Testis (tissue), 3 donors: ENCODE results near the gene AP1G1. TPM values are rescaled to one million over a fixed set of nuclear protein-coding genes. Genes with fewer than 3 reads are reported as not detected.
"Not testable (repeated sequence)": the region's sequence is repeated elsewhere in the genome, so short reads cannot be mapped to it uniquely, and the experiment has no call there.

Source experiments
- DNase-seq: peaks from one replicate; pipeline ENCODE4 v3.0.0-alpha.2; 2019
- H3K27ac ChIP-seq, 2 donors: fragments of 200-600 bp; sonication (generic); one replicate each; pipeline ENCODE4 v1.5.1; 2019
- H3K27me3 ChIP-seq: fragments of 200-600 bp; sonication (generic); one replicate; pipeline ENCODE4 v1.5.1; 2019
- H3K36me3 ChIP-seq: fragments of 200-600 bp; sonication (generic); one replicate; pipeline ENCODE4 v1.5.1; 2017; ENCODE audit warnings: low read depth; ENCODE audit errors: missing control alignments
- H3K4me1 ChIP-seq: fragments of 200-600 bp; sonication (generic); one replicate; pipeline ENCODE4 v1.5.1; 2019
- H3K4me3 ChIP-seq, 2 donors: fragments of 200-600 bp; sonication (generic); one replicate each; pipeline ENCODE4 v1.5.1; 2017 to 2019
- H3K9me3 ChIP-seq: fragments of 200-600 bp; sonication (generic); one replicate; pipeline ENCODE4 v1.5.1; 2017
- CTCF ChIP-seq, 3 experiments: fragments of 450-650 bp in 2 of 3; fragments of 200-600 bp in 1 of 3; sonication (generic) in 1 of 3; IDR thresholded peaks; one replicate each; pipeline ENCODE4 v1.5.1; 2016 to 2019; ENCODE audit warnings: antibody characterized with exemption in 3 of 3, mild to moderate bottlenecking in 2 of 3, moderate library complexity in 1 of 3
- POLR2A ChIP-seq: fragments of 450-650 bp; IDR thresholded peaks from one replicate; pipeline ENCODE4 v1.6.1; 2017; ENCODE audit warnings: antibody characterized with exemption, mild to moderate bottlenecking, moderate library complexity
- WGBS, 2 donors: methylation state at CpG; one replicate each; pipeline ENCODE4 v1.1.5; 2018; 5-methylcytosine and 5-hydroxymethylcytosine counted together
- intact Hi-C: fragments of 100-400 bp; cut with DNase I; formaldehyde crosslinking; loops from one replicate; pipeline ENCODE4 v1.15.1; 2023; ENCODE audit warnings: low total_unique reads
- polyA plus RNA-seq: library from polyadenylated mRNA; stranded (reverse); fragments of 350-450 nt; fragmentation: Illumina TruSeq; extraction: RNeasy Lipid Tissue Mini Kit (QIAGEN cat#74804); gene quantifications from one replicate; pipeline ENCODE4 v1.2.3, GENCODE V29; 2014; ENCODE audit warnings: low read depth, low replicate concordance; ENCODE audit not compliant: insufficient read depth
- total RNA-seq, 2 donors: library from RNA; depleted of rRNA; stranded (reverse); fragments of >200 nt; gene quantifications; one replicate each; pipeline ENCODE4 v1.2.3, GENCODE V29; 2016

Gene AP1G1
- total and polyA plus RNA-seq, 3 donors from 2014 or later, result 125 to 203 (median 155) TPM

DNA sequence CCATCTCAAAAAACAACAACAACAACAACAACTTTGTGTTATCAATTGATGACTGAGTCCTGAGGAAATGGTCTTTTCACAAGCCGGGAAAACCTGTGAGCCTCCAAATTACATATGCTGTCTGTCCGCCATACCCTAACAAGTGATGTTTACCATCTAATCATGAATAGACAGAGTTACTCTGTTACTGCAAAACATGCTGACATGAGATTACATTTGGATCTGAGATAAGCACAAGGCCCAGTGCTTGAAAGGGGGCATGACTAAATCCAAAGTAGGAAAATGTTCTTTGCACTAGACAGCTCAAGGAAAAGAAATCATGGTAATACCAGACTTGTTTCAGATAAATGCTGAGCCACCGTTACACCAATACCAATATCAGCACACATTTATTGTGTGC is 28.5 kb upstream of the AP1G1 start:
- no peak for DNase-seq
- no peak overlapping the region for H3K27ac ChIP-seq
- 82 to 89% methylated on average over 3 of the region's 3 CpGs for WGBS, 2 donors
- TF ChIP-seq POLR2A (no peak), CTCF (IDR thresholded peaks at IDR 0.05) (no peak)
- H3K9me3 ChIP-seq, result no peaks in the 10 kb centered on the region
- H3K4me1 ChIP-seq, result no peaks in the 10 kb centered on the region
- H3K4me3 ChIP-seq, result no peak overlapping the region
- no peaks in the 10 kb centered on the region for H3K27me3 ChIP-seq
- no peaks in the 10 kb centered on the region for H3K36me3 ChIP-seq
- intact Hi-C loops, result no loop called here

DNA sequence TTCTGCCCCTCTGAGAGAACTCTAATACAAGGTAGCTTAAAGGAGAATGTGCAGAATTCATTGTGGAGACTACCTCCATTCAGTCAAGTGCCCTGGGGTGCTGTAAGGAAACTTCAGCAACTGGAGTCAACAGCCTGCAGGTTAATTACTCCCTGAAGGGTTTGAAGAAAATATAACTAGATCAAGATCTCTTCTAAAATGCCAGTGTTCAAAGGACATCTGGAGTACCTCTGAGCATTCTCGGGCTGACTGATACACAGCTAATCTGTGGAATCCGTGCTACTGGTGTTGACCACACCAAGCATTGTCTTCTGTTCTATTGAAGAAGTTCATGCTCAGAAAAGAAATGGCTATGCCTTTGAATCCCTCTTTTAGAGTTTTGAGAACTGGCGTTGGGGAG is 25.7 kb upstream of the AP1G1 start:
- H3K9me3 ChIP-seq, result no peaks in the 10 kb centered on the region
- no peaks in the 10 kb centered on the region for H3K36me3 ChIP-seq
- intact Hi-C loops, result no loop called here
- H3K27ac ChIP-seq, result no peak overlapping the region
- TF ChIP-seq POLR2A (no peak), CTCF (IDR thresholded peaks at IDR 0.05) (no peak)
- 84 to 93% methylated on average over 3 of the region's 3 CpGs for WGBS, 2 donors
- no peak overlapping the region for H3K4me3 ChIP-seq
- no peaks in the 10 kb centered on the region for H3K27me3 ChIP-seq
- no peaks in the 10 kb centered on the region for H3K4me1 ChIP-seq
- no peak for DNase-seq

- intact Hi-C loops, H3K27ac ChIP-seq, H3K27me3 ChIP-seq, H3K36me3 ChIP-seq, DNase-seq, H3K9me3 ChIP-seq, H3K4me3 ChIP-seq, H3K4me1 ChIP-seq: not testable (repeated sequence)
- 93 to 96% methylated on average over 2 of the region's 2 CpGs for WGBS, 2 donors
These were observed 23.5 kb upstream of the AP1G1 start for GRCh38 chr16:71832112-71832511.

GRCh38 chr16:71831698-71832097 is 23.1 kb upstream of the AP1G1 start:
- H3K4me3 ChIP-seq, DNase-seq, H3K9me3 ChIP-seq, intact Hi-C loops, H3K27ac ChIP-seq, H3K4me1 ChIP-seq, H3K27me3 ChIP-seq, H3K36me3 ChIP-seq: not testable (repeated sequence)
- 88 to 97% methylated on average over 3 of the region's 3 CpGs for WGBS, 2 donors

- no peaks in the 10 kb centered on the region for H3K4me1 ChIP-seq
- TF ChIP-seq CTCF (IDR thresholded peaks at IDR 0.05) (no peak), POLR2A (no peak)
- H3K27me3 ChIP-seq, result no peaks in the 10 kb centered on the region
- intact Hi-C loops, result no loop called here
- H3K4me3 ChIP-seq, result no peak overlapping the region
- DNase-seq, result no peak
- no peak overlapping the region for H3K27ac ChIP-seq
- 79 to 92% methylated on average over 2 of the region's 2 CpGs for WGBS, 2 donors
- no peaks in the 10 kb centered on the region for H3K36me3 ChIP-seq
- no peaks in the 10 kb centered on the region for H3K9me3 ChIP-seq
These were observed 21.7 kb upstream of the AP1G1 start for GRCh38 chr16:71830359-71830758.

- Histone ChIP-seq H3K36me3 (no peaks in the 10 kb centered on the region), H3K4me1 (no peaks in the 10 kb centered on the region), H3K27ac (no peak overlapping the region), H3K4me3 (no peak overlapping the region), H3K9me3 (no peaks in the 10 kb centered on the region), H3K27me3 (no peaks in the 10 kb centered on the region)
- intact Hi-C loops, result no loop called here
- WGBS, 2 donors, result 51 to 53% methylated on average over 5 of the region's 5 CpGs
- no peak for DNase-seq
- TF ChIP-seq CTCF (IDR thresholded peaks at IDR 0.05), result no peak
- TF ChIP-seq POLR2A, result no peak
These were observed 17.9 kb upstream of the AP1G1 start for GRCh38 chr16:71826533-71827017.

- H3K4me3 ChIP-seq, H3K27me3 ChIP-seq, H3K36me3 ChIP-seq, H3K4me1 ChIP-seq, H3K9me3 ChIP-seq, intact Hi-C loops, DNase-seq: not testable (repeated sequence)
- 80 to 86% methylated on average over 10 of the region's 10 CpGs for WGBS, 2 donors
- H3K27ac ChIP-seq, result peak overlapping the region; percentile 68 to 80
These were observed 8.5 kb upstream of the AP1G1 start for GRCh38 chr16:71817155-71817500.
